NCI-H146 treated with DMSO at 0.1 percent for 48 hours (cell line): ENCODE data around the gene HSCB.
"Not testable (repeated sequence)": the region's sequence is repeated elsewhere in the genome, so short reads cannot be mapped to it uniquely, and the experiment has no call there.

ENCODE experiments used
- DNase-seq: peaks from one replicate; lab custom pipeline; 2025; ENCODE audit not compliant: unreplicated experiment; lab: John Stamatoyannopoulos, UW

The HSCB gene

DNA sequence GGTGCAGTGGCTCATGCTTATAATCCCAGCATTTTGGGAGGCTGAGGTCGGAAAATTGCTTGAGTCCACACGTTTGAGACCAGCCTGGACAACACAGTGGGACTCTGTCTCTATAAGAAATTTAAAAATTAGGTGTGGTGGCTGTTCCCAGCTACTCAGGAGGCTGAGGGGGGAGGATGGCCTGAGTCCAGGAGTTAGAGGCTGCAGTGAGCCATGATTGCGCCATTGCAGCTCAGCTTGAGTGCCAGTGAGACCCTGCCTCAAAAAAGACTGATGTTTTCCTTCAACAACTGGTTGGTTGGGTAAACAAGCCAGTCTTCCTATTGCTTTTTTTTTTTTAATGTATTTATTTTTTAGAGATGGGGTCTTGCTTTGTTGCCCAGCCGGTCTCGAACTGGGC is 49.3 kb downstream of the HSCB start:
- no peak for DNase-seq

DNA sequence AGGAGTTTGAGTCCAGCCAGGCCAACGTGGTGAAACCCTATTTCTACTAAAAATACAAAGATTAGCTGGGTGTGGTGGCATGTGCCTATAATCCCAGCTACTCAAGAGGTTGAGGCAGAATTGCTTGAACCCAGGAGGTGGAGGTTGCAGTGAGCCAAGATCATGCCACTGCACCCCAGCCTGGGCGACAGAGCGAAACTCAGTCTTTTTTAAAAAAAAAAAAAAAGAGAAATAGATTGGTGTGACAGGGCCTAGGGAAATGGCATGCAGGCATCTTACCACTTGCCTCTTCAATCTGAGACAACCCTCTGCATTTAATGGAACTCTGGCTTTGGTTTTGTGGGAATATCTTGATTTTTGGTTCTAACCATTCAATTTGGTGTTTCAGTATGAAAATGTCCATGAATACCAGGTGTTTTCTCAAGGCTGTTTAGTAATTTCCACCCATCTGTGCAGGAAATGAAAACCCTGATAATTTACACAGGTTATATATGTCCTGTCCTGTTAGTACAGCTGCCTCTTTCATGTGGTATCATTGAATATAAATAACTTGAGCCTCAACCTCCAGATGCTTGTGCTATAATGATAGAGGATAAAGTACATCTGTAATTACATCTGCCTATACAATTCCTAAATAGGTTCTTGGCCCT is 50.1 kb downstream of the HSCB start:
- peak; percentile 21 for DNase-seq

GRCh38 chr22:28792491-28793383 is 50.9 kb downstream of the HSCB start:
- DNase-seq: no peak

GRCh38 chr22:28793976-28794584 is 52.2 kb downstream of the HSCB start:
- DNase-seq: no peak

DNA sequence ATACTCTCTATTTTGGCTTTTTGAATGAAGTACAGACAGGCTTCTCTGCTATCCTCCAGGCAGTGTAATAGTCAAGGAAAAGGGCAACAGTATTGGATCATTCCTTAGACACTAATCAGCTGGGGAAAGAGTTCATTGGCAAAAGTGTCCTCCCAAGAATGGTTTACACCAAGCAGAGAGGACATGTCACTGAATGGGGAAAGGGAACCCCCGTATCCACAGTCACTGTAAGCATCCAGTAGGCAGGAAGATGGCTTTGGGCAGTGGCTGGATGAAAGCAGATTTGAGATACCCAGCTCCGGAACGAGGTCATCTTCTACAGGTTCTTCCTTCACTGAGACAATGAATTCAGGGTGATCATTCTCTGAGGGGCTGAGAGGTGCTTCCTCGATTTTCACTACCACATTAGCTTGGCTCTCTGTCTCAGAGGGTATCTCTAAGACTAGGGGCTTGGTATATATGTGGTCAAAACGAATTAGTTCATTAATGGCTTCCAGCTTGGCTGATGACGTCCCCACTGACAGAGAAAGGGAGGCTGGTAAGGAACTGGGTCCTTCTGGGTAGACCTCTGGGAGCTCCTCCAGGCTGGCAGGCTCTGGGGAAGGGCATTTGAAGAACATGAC is 53.3 kb downstream of the HSCB start:
- no peak for DNase-seq

DNA sequence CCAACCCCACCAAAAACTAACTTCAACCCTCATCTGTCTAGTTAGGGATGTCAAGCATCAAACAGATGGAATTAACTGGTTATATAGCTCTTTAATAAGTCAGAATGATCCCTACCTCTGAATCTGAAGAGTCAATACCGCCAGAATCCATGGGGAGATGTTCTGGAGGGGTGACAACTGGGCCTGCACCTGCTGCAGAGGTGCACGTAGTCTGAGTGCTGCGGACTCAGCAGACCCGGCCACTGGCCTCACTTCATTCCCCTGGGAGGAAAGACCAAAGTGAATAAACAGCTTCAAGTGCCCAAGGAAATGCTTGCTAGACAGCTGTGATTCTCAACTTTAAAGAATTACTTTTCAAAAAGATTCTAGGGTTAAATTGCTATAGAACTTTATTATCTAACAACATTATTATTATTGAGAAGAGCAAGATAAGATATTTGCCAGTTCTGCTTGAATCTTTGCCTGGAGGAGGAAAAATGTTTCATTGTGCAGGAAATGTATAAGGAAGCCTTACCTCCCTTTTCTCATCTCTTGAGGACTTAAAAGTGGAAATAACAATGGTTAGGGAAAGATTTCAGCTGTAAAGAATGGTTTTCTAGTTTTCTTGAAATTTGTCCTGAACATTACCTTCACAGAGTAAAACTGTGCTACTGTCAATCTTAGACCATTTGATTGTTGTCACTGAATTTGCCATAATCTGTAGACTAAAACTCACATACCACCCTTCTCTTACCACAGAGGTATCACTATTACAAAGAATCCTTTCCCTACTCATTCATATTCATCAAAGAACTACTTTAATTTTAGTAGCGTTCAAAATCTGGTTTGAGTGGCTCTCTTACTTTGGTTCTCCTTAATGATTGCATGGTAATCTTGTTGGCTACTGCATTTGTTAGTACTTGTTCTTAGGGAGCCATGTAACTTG is 54.4 kb downstream of the HSCB start:
- DNase-seq: no peak

DNA sequence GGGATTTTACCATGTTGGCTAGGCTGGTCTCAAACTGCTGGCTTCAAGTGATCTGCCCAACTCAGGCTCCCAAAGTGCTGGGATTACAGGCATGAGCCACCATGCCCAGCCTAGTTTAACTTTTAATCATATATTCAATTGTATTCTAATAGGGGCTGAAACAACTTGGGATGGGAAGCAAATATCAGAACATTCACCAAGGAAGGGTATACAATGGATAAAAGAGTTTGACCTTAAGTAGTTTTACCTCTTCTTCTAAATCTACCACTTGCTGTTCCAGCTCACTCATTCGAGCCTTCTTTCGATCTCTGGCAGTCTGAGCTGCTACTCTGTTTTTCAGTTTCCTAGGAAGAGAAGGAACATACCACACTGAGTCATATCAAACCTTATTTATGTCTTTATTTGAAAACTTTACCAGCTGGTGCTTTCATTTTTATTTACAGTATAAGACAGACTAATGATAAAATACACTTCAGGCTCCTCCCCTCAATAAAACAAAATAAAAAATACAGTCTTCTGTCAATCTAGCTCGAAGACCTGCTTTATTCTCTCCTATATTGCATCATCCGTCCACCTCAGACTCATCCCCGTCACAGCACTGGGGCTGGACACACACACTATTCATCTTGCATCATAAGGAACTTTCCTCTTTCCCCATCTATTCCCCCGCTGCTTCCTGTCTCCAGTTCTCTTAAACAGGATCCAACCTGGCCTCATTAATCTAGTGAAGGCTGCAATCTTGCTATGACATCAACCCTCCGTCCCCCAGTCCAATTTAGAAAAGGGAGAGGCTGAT is 57.2 kb downstream of the HSCB start:
- peak; percentile 24 for DNase-seq

- DNase-seq: no peak
Observed at GRCh38 chr22:28799606-28800307, 57.9 kb downstream of the HSCB start.

DNA sequence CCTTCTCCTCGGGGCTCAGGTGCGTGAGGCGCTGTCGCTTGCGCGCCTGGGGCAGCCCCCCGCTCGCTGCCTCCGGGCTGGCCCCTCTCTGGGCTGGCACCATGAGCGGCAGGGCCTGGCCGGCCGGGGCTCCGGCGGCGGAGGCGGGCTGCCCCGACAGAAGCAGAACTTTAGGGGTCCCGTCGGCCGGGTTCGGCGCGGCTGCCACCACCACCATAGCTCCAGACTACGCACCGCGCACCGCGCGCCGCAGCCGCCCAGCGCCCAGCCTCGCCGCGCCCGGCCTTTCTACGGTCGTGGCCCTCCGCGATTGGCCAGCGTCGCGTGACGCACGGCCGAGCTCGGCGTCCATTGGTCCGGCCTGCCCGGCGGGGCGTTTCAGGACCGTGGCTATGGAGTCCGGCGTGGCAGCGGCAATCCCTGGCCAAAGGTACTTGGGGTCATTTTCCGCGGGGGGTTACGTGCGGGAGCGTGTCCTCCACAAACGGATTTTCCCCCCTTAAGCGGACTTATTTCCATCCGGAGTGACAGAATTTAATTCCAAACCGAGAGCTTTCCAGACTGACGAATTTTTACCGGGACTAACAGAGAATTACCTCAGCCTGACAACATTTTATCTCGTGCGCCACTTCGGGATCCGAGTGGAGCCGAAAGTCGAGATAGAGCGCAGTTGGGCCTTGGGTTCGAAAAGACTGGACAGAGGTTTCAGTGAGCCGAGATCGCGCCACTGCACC is 58.6 kb downstream of the HSCB start, which contains the start of gene XBP1:
Gene XBP1, minus strand, starts transcription at position 262 of the 734 bp plus-strand sequence.
- peak; percentile 56 for DNase-seq

- DNase-seq: no peak
Observed at GRCh38 chr22:28801845-28802594, 60.2 kb downstream of the HSCB start.

- no peak for DNase-seq
Observed at GRCh38 chr22:28802595-28803123, 60.8 kb downstream of the HSCB start.

DNA sequence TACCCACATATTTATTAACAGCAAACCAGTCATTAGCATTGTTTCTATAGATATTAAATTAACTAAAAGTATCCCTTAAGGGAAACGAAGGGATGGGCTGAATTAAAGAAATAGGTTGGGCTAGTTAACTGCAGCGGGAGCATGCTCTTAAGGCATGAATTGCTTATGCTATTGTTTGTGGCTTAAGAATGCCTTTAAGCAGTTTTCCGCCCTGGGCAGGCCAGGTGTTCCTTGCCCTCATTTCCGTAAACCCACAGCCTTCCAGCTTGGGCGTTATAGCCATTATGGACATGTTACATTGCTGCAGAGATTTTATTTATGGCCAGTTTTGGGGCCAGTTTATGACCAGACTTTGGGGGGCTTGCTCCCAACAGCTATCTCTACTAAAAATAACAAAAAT is 63.6 kb downstream of the HSCB start:
- DNase-seq: not testable (repeated sequence)
